ENCODE data around the gene STK33. TPM values are rescaled to one million over a fixed set of nuclear protein-coding genes. Genes with fewer than 3 reads are reported as not detected.

STK33 gene
- total RNA-seq, 1 experiment from 2014 or later: 19.5 TPM

DNA sequence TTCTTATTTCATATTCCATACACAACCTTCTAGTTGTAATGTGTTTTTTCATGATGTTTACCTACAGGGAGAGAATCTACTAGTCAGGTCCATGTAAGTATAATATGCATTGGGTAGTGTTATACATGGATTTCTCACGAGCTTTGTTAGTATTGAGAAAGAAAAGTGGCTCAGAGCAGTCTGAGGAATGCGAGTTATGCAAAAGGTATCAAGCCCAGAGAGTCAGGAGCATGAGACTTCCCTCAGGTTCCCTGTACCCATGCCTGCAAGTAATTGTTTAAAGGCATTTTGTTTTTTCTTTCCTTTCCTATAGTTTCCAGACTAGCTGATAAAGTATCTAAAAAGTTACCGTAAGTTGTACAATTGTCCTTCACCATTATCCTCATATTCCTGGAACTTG is 66.1 kb downstream of the STK33 start:
- Histone ChIP-seq H3K79me1 (ENCODE audit: insufficient read depth, low read depth, low read length, poor library complexity, severe bottlenecking) (no peaks in the 10 kb centered on the region), H2AFZ (ENCODE audit: low read length) (no peak overlapping the region), H3K27me3 (ENCODE audit: insufficient read depth, low read length) (no peaks in the 10 kb centered on the region), H3K9me3 (ENCODE audit: control insufficient read depth, low read depth, low read length) (no peaks in the 10 kb centered on the region), H2BK20ac (ENCODE audit: low read depth, low read length, poor library complexity, severe bottlenecking) (no peak overlapping the region), H2AK5ac (ENCODE audit: insufficient read length, low read length) (no peak overlapping the region), H4K91ac (ENCODE audit: insufficient read length, low read depth, low read length) (no peak overlapping the region), H2BK12ac (ENCODE audit: insufficient read length, low read depth, low read length) (no peak overlapping the region), H3K9ac (ENCODE audit: extremely low read depth, insufficient read length, low read length) (no peak overlapping the region), H3K27ac (ENCODE audit: insufficient read length, low read depth, low read length) (no peak overlapping the region), H4K5ac (ENCODE audit: insufficient read length, low read depth, low read length) (no peak overlapping the region), H4K20me1 (ENCODE audit: control insufficient read depth, insufficient read depth, insufficient read length) (no peaks in the 10 kb centered on the region), H3K14ac (ENCODE audit: insufficient read depth, low read length) (no peak overlapping the region), H3K4ac (ENCODE audit: low read depth, low read length) (no peak overlapping the region), H2BK15ac (ENCODE audit: low read depth, low read length) (no peak overlapping the region), H2BK120ac (ENCODE audit: low read depth, low read length, poor library complexity, severe bottlenecking) (no peak overlapping the region), H3T11ph (ENCODE audit: low read length) (no peak overlapping the region), H2BK5ac (ENCODE audit: insufficient read length, low read length) (no peak overlapping the region), H3K4me2 (ENCODE audit: insufficient read depth, insufficient read length, low read length) (no peak overlapping the region), H3K23me2 (ENCODE audit: insufficient read length, low read depth, low read length, poor library complexity, severe bottlenecking) (no peaks in the 10 kb centered on the region), H3K56ac (ENCODE audit: insufficient read length, low read depth, low read length) (no peak overlapping the region), H3K23ac (ENCODE audit: insufficient read length, low read depth, low read length) (no peak overlapping the region), H4K8ac (replicated peaks; ENCODE audit: insufficient read length, low read depth, low read length) (no peak overlapping the region), H3K18ac (ENCODE audit: insufficient read length, low read depth, low read length) (no peak overlapping the region), H3K79me2 (ENCODE audit: insufficient read depth, low read length) (no peaks in the 10 kb centered on the region), H3K4me1 (ENCODE audit: insufficient read depth, low read length) (no peaks in the 10 kb centered on the region; the same call in 1 of the 2 replicates)
- no peaks in the 10 kb centered on the region for H3K27me3 Mint-ChIP-seq (ENCODE audit: low read depth)
- TF ChIP-seq, protein P1, sequence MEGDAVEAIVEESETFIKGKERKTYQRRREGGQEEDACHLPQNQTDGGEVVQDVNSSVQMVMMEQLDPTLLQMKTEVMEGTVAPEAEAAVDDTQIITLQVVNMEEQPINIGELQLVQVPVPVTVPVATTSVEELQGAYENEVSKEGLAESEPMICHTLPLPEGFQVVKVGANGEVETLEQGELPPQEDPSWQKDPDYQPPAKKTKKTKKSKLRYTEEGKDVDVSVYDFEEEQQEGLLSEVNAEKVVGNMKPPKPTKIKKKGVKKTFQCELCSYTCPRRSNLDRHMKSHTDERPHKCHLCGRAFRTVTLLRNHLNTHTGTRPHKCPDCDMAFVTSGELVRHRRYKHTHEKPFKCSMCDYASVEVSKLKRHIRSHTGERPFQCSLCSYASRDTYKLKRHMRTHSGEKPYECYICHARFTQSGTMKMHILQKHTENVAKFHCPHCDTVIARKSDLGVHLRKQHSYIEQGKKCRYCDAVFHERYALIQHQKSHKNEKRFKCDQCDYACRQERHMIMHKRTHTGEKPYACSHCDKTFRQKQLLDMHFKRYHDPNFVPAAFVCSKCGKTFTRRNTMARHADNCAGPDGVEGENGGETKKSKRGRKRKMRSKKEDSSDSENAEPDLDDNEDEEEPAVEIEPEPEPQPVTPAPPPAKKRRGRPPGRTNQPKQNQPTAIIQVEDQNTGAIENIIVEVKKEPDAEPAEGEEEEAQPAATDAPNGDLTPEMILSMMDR (conservative IDR thresholded peaks at IDR 0.05): no peak
- no peak overlapping the region for H3K4me3 Mint-ChIP-seq
- H3K4me1 Mint-ChIP-seq: peaks cover 16 to 27% of the 10 kb centered on the region in 2 experiments
- WGBS (ENCODE audit: extremely low coverage, insufficient read length, low lambda C conversion rate): no CpG with 5 or more reads among the region's 3 CpGs
- peaks cover 7 to 13% (median 9%) of the 10 kb centered on the region in 3 experiments for H3K36me3 Mint-ChIP-seq (ENCODE audit: insufficient read depth in 1 of 3, low read depth in 3 of 3)
- DNase-seq: no peak
- no peak overlapping the region; a peak in 1 of 7 replicates for H3K27ac Mint-ChIP-seq
- H3K9me3 Mint-ChIP-seq: peaks cover 9 to 12% of the 10 kb centered on the region in 2 experiments

Data from H9 (cell line).